HCT116 (cell line): ENCODE results near the gene TMEM132D.

Experiments used
- POLR2A ChIP-seq: IDR thresholded peaks from 2 replicates; pipeline ENCODE4 v1.7.0; 2011; ENCODE audit warnings: borderline replicate concordance; ENCODE audit not compliant: insufficient read depth, insufficient read length; ENCODE audit errors: extremely low read depth
- POLR2AphosphoS5 ChIP-seq: IDR thresholded peaks from 2 replicates; pipeline ENCODE4 v1.6.1; 2011; ENCODE audit warnings: mild to moderate bottlenecking, low read depth, low read length, moderate library complexity
- SIN3A ChIP-seq: IDR thresholded peaks from 2 replicates; pipeline ENCODE4 v1.6.1; 2012; ENCODE audit warnings: low read depth

DNA sequence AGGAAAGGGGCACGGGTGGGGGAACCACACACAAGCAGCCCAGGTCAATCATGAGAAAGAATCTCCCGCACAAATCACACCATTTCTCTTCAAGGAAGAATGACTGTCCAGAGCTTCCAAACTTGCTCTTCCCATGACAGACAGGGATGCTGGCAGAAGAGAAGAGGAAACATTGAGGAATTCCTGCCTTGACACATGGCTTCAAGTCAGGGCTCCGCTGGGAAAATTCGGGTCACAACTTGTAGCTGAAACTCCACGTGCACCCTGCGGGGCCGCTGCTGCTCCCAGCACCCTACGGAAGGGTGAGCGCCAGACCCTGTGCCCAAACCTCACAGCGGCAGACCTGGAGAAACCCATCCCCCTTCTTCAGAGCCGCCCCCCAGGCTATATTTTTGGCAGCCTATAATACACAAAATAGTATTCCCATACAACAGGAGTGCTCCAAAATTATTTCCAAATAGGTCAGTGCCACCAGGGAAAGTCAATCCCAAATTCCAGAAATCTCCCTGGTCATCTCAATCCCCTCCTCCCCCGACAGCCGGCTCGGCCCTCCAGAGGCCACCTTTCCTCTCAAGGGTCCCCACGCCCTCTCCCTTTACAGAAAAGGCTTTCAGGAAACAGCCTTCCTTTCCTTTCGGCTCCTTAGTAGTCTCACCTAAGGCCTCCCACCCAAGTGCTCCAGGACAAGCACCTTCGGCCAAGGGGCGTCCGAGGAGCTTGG, 1.3 kb downstream of the TMEM132D start:
- TF ChIP-seq SIN3A (no peak), POLR2AphosphoS5 (no peak), POLR2A (no peak)
